HEK293 (cell line): Measurements from ENCODE around the gene FABP7.

ENCODE experiments used
- CTCF ChIA-PET: fragments of 350-600 bp; formaldehyde crosslinking; extraction: SDS; loops from one replicate; lab custom pipeline; 2021; ENCODE audit warnings: antibody characterized with exemption; lab: Yijun Ruan, JAX
- POLR2A ChIA-PET: fragments of 300-600 bp; formaldehyde crosslinking; extraction: SDS; loops from one replicate; lab custom pipeline; 2020; ENCODE audit warnings: antibody characterized with exemption, inconsistent platforms; lab: Yijun Ruan, JAX
- H3K27ac ChIP-seq: fragments of 200-500 bp; sonication (Bioruptor generic); 2 replicates; pipeline ENCODE4 v1.5.1; 2014; ENCODE audit warnings: low read depth, low read length, control low read depth, inconsistent platforms; ENCODE audit errors: extremely low read depth
- H3K36me3 ChIP-seq, 2 experiments: fragments of 200-500 bp in 1 of 2; sonication (Bioruptor generic) in 1 of 2; 1 replicate in 1 of 2; 2 replicates in 1 of 2; pipeline ENCODE4 v1.5.1; 2014 to 2017; ENCODE audit warnings: inconsistent platforms in 2 of 2, low read length in 2 of 2; ENCODE audit not compliant: control insufficient read depth in 2 of 2, insufficient read depth in 1 of 2
- H3K4me1 ChIP-seq: fragments of 200-500 bp; sonication (Bioruptor generic); 2 replicates; pipeline ENCODE4 v1.5.1; 2014; ENCODE audit warnings: mild to moderate bottlenecking, low read length, inconsistent platforms; ENCODE audit not compliant: control insufficient read depth, insufficient read depth
- H3K4me3 ChIP-seq: 2 replicates; pipeline ENCODE4 v1.5.1; 2011; ENCODE audit warnings: low read depth, mild to moderate bottlenecking, control low read depth, low read length, moderate library complexity
- H3K9me3 ChIP-seq: fragments of 200-500 bp; sonication (Bioruptor generic); 2 replicates; pipeline ENCODE4 v1.5.1; 2014; ENCODE audit warnings: low read depth, low read length, inconsistent platforms; ENCODE audit not compliant: control insufficient read depth, insufficient read depth
- KLF7 ChIP-seq: fragments of 450-650 bp; formaldehyde crosslinking; IDR thresholded peaks from 2 replicates; pipeline ENCODE4 v1.5.1; 2016; ENCODE audit warnings: missing biosample characterization, missing genetic modification characterization, borderline replicate concordance
- MYNN ChIP-seq: fragments of 450-650 bp; formaldehyde crosslinking; IDR thresholded peaks from 2 replicates; pipeline ENCODE4 v1.5.1; 2016; ENCODE audit warnings: missing biosample characterization, missing genetic modification characterization, borderline replicate concordance
- SCRT2 ChIP-seq: fragments of 450-650 bp; formaldehyde crosslinking; IDR thresholded peaks from 2 replicates; pipeline ENCODE4 v1.5.1; 2016; ENCODE audit warnings: missing biosample characterization, missing genetic modification characterization
- YY1 ChIP-seq: fragments of 450-650 bp; formaldehyde crosslinking; IDR thresholded peaks from 2 replicates; pipeline ENCODE4 v1.5.1; 2018; ENCODE audit warnings: missing biosample characterization, missing genetic modification characterization
- ZBTB8A ChIP-seq: fragments of 450-650 bp; formaldehyde crosslinking; IDR thresholded peaks from 2 replicates; pipeline ENCODE4 v1.5.1; 2016; ENCODE audit warnings: missing biosample characterization, missing genetic modification characterization
- ZNF202 ChIP-seq: fragments of 450-650 bp; formaldehyde crosslinking; IDR thresholded peaks from 2 replicates; pipeline ENCODE4 v1.5.1; 2016; ENCODE audit warnings: missing biosample characterization, missing genetic modification characterization, borderline replicate concordance
- ZNF223 ChIP-seq: fragments of 450-650 bp; formaldehyde crosslinking; IDR thresholded peaks from 2 replicates; pipeline ENCODE4 v1.5.1; 2016; ENCODE audit warnings: missing biosample characterization, missing genetic modification characterization
- ZNF292 ChIP-seq: fragments of 450-650 bp; formaldehyde crosslinking; IDR thresholded peaks from 2 replicates; pipeline ENCODE4 v1.5.1; 2016; ENCODE audit warnings: low read depth, missing biosample characterization, missing genetic modification characterization, borderline replicate concordance
- ZNF560 ChIP-seq: fragments of 450-650 bp; formaldehyde crosslinking; IDR thresholded peaks from 2 replicates; pipeline ENCODE4 v1.5.1; 2017; ENCODE audit warnings: missing biosample characterization, missing genetic modification characterization, borderline replicate concordance
- ZNF596 ChIP-seq: fragments of 450-650 bp; IDR thresholded peaks from 2 replicates; pipeline ENCODE4 v1.5.0; 2018; ENCODE audit warnings: missing biosample characterization, mild to moderate bottlenecking, missing genetic modification characterization, moderate library complexity
- ZNF621 ChIP-seq: fragments of 450-650 bp; formaldehyde crosslinking; IDR thresholded peaks from 2 replicates; pipeline ENCODE4 v1.5.1; 2017; ENCODE audit warnings: missing biosample characterization, missing genetic modification characterization
- ZNF701 ChIP-seq: fragments of 450-650 bp; formaldehyde crosslinking; IDR thresholded peaks from 2 replicates; pipeline ENCODE4 v1.5.1; 2016; ENCODE audit warnings: missing biosample characterization, missing genetic modification characterization
- ZNF768 ChIP-seq: fragments of 450-650 bp; formaldehyde crosslinking; IDR thresholded peaks from 2 replicates; pipeline ENCODE4 v1.5.1; 2018; ENCODE audit warnings: missing biosample characterization, mild to moderate bottlenecking, missing genetic modification characterization
- TF ChIP-seq, protein P1 (sequence below): fragments of 450-650 bp; formaldehyde crosslinking; IDR thresholded peaks from 2 replicates; pipeline ENCODE4 v1.5.1; 2017; ENCODE audit warnings: missing biosample characterization, missing genetic modification characterization
- TF ChIP-seq, protein P2 (sequence below): fragments of 450-650 bp; formaldehyde crosslinking; IDR thresholded peaks from 2 replicates; pipeline ENCODE4 v1.5.1; 2017; ENCODE audit warnings: missing biosample characterization, missing genetic modification characterization
- TF ChIP-seq, protein P3 (sequence below): sonication (generic); formaldehyde crosslinking; IDR thresholded peaks from 2 replicates; pipeline ENCODE4 v1.8.1; 2022; ENCODE audit warnings: mild to moderate bottlenecking, moderate library complexity, missing genetic modification reagents
- TF ChIP-seq, protein P4 (sequence below): fragments of 450-650 bp; IDR thresholded peaks from 2 replicates; pipeline ENCODE4 v1.5.1; 2018; ENCODE audit warnings: missing biosample characterization, mild to moderate bottlenecking, missing genetic modification characterization

FABP7 gene

DNA sequence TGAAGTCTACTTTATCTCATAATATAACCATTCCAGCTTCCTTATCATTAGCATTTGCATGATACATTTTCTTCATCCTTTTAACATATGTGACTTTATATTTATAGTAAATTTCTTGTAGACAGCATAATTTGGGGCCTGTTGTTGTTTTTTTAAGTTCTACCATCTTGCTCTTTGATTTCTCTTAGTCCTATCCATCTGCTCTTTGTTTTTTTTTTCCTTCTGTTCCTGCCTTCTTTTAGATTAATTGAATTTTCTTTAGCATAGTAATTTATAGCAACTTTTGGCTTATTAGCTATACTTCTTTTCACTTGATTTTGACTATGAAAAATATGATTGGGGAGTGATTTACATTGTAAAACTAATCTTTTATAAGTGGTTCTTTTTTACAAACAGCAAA lies 19.2 kb upstream of the FABP7 start:
- Histone ChIP-seq H3K27ac (no peak overlapping the region), H3K9me3 (no peaks in the 10 kb centered on the region), H3K36me3 (no peaks in the 10 kb centered on the region), H3K4me3 (no peak overlapping the region), H3K4me1 (no peaks in the 10 kb centered on the region)
- no peak for TF ChIP-seq ZNF768 (tag by site-specific recombination)
- ChIA-PET CTCF (no interaction called here), POLR2A (no interaction called here)

DNA sequence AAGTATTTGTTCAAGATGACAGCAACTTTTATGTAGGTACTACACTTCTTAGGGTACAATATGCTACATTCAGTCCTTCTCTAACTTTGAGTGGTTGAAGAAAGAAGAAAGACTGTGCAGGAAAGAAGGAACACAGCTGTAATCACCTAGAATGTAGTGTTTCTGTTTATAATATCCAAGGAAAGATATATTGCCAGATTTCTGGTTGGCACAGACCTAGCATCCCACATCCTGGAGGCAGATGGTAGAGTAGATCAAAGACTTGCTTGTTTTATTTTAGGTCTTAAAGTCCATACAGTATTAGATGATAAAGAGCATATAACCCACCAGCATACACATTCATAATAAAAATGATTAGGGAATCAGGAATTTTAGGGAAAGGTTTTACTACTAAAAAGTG lies 13.3 kb upstream of the FABP7 start:
- Histone ChIP-seq H3K9me3 (no peaks in the 10 kb centered on the region), H3K36me3 (no peaks in the 10 kb centered on the region), H3K4me1 (no peaks in the 10 kb centered on the region), H3K27ac (no peak overlapping the region), H3K4me3 (no peak overlapping the region)
- CTCF ChIA-PET: interaction anchor here (0.6 to 1.5 kb wide), 5 partner anchors 24 to 419 kb away, joined by 3 to 6 read pairs (median 4); no protein-coding TSS in a partner anchor
- TF ChIP-seq ZNF202 (tag by site-specific recombination) (no peak), ZNF596 (no peak), ZNF292 (no peak), KLF7 (tag by site-specific recombination) (no peak), ZNF223 (no peak), MYNN (tag by site-specific recombination) (no peak), ZBTB8A (tag by site-specific recombination) (no peak), ZNF701 (tag by site-specific recombination) (no peak), ZNF621 (tag by site-specific recombination) (no peak), SCRT2 (no peak), ZNF768 (tag by site-specific recombination) (no peak), YY1 (tag by site-specific recombination) (no peak), ZNF560 (tag by site-specific recombination) (no peak)
- TF ChIP-seq, protein P1, sequence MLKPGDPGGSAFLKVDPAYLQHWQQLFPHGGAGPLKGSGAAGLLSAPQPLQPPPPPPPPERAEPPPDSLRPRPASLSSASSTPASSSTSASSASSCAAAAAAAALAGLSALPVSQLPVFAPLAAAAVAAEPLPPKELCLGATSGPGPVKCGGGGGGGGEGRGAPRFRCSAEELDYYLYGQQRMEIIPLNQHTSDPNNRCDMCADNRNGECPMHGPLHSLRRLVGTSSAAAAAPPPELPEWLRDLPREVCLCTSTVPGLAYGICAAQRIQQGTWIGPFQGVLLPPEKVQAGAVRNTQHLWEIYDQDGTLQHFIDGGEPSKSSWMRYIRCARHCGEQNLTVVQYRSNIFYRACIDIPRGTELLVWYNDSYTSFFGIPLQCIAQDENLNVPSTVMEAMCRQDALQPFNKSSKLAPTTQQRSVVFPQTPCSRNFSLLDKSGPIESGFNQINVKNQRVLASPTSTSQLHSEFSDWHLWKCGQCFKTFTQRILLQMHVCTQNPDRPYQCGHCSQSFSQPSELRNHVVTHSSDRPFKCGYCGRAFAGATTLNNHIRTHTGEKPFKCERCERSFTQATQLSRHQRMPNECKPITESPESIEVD (tag by site-specific recombination): no peak
- TF ChIP-seq, protein P2, sequence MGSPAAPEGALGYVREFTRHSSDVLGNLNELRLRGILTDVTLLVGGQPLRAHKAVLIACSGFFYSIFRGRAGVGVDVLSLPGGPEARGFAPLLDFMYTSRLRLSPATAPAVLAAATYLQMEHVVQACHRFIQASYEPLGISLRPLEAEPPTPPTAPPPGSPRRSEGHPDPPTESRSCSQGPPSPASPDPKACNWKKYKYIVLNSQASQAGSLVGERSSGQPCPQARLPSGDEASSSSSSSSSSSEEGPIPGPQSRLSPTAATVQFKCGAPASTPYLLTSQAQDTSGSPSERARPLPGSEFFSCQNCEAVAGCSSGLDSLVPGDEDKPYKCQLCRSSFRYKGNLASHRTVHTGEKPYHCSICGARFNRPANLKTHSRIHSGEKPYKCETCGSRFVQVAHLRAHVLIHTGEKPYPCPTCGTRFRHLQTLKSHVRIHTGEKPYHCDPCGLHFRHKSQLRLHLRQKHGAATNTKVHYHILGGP (tag by site-specific recombination): no peak
- TF ChIP-seq, protein P3, sequence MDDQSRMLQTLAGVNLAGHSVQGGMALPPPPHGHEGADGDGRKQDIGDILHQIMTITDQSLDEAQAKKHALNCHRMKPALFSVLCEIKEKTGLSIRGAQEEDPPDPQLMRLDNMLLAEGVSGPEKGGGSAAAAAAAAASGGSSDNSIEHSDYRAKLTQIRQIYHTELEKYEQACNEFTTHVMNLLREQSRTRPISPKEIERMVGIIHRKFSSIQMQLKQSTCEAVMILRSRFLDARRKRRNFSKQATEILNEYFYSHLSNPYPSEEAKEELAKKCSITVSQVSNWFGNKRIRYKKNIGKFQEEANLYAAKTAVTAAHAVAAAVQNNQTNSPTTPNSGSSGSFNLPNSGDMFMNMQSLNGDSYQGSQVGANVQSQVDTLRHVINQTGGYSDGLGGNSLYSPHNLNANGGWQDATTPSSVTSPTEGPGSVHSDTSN (CRISPR knock-in tag): no peak
- TF ChIP-seq, protein P4, sequence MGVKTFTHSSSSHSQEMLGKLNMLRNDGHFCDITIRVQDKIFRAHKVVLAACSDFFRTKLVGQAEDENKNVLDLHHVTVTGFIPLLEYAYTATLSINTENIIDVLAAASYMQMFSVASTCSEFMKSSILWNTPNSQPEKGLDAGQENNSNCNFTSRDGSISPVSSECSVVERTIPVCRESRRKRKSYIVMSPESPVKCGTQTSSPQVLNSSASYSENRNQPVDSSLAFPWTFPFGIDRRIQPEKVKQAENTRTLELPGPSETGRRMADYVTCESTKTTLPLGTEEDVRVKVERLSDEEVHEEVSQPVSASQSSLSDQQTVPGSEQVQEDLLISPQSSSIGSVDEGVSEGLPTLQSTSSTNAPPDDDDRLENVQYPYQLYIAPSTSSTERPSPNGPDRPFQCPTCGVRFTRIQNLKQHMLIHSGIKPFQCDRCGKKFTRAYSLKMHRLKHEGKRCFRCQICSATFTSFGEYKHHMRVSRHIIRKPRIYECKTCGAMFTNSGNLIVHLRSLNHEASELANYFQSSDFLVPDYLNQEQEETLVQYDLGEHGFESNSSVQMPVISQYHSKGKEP (tag by site-specific recombination): no peak
- POLR2A ChIA-PET: interaction anchor here (1.0 kb wide), 1 partner anchor 23 kb away, joined by 3 read pairs; no protein-coding TSS in a partner anchor
